Erythroblast (primary cell): ENCODE results near the gene TMPRSS11A.

Experiments used
- DNase-seq, 2 experiments: peaks; one replicate each; lab custom pipeline; 2025; lab: John Stamatoyannopoulos, UW
- GATA1 ChIP-seq: IDR thresholded peaks from 2 replicates; pipeline ENCODE4 v1.6.1; 2011; ENCODE audit warnings: low read depth, mild to moderate bottlenecking, control low read depth, low read length, moderate library complexity
- POLR2A ChIP-seq: IDR thresholded peaks from 2 replicates; pipeline ENCODE4 v1.6.1; 2011; ENCODE audit warnings: mild to moderate bottlenecking, low read length

Gene TMPRSS11A

DNA sequence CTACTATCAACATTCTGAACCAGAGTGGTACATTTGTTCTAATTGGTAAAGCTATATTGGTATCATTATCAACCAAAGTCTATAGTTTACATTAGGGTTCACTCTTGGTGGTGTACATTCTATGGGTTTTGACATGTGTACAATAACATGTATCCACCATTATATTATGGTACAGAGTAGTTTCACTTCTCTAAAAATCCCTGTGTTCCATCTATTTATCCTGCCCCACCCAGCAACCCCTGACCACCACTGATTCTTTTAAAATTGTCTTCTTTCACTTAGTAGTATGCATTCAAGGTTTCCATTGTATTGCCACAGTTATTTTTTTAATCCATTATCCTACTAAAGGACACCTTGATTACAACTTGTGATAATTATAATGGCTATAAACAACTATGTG lies 64.2 kb downstream of the TMPRSS11A start:
- no peak for DNase-seq
- TF ChIP-seq GATA1 (no peak), POLR2A (no peak)

DNA sequence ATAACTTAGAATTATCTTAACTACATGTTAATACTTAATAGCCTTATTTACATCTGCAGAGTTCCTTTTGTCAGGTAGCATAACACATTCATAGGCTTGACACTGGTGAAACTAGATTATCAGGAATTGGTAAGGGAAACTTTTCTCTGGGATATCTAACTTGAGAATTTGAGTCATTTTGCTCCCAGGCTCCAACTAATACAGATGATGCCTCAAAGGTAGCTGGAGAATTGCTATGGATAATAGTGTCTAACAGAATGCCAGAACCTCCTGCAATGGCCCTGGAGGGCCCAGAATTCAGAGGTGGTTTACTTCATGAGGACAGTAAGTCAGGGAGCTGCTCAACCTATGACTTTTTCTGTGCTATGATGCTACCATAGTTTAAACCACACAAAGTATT lies 65.6 kb downstream of the TMPRSS11A start:
- no peak for TF ChIP-seq GATA1
- TF ChIP-seq POLR2A: no peak
- DNase-seq: no peak

DNA sequence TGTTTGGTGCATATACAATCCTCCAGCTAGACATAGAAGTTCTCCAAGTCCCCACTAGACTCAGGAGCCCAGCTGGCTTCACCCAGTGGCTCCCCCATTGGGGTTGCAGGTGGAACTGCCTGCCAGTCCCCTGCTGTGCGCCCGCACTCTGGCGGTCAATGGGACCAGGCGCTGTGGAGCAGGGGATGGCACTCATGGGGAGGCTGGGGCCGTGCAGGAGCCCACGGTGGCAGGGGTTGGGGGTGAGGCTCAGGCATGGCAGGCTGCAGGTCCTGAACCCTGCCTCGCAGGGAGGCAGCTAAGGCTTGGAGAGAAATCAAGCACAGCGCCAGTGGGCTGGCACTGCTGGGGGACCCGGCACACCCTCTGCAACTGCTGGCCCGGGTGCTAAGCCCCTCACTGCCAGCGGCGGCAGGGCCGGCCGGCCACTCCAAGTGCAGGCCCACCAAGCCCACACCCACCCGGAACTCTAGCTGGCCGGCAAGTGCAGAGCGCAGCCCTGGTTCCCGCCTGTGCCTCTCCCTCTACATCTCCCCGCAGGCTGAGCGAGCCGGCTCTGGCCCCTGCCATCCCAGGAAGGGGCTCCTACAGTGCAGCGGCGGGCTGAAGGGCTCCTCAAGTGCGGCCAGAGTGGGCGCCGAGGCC lies 66.8 kb downstream of the TMPRSS11A start:
- no peak for TF ChIP-seq GATA1
- no peak for TF ChIP-seq POLR2A

DNA sequence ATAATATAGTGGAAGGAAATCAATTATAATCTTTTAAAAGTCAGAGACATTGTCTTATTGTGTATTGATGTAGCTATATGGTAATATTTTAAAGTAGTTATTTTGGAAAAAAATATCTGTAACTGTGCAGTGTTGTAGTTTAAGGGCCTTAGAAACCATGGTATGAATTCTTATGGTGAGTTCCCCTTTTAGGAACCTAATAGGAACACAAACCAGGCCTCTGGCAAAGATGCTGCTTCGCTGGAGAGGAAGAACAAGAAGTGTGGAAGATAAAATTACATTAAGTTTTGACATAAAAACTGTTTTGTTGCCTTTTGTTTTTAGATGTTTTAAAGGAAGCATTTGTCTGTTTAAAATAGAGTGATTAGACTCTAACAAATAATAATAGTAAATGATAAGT lies 68.6 kb downstream of the TMPRSS11A start:
- TF ChIP-seq GATA1 (no peak), POLR2A (no peak)
- no peak for DNase-seq

More for the DNA sequence above, 66.8 kb downstream of the TMPRSS11A start:
- DNase-seq: no peak

DNA sequence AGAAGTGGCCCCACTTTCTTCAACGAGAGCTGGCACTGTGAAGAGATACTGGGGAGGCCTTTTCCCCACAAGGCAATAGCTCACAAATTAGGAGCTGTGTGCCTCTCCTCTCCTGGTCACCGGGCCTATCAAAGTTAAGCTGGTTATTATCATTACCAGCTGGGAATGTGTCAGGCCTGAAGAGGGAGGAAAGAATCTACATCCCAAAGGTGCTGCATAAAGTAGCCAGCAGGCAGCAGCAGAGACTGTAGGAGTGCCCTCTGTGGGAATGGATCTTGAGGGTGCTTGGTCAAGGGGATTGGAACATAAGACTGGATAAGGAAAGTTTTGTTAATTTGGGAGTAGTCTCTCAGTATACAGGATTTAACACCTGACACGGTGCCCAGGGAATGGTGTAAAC lies 70.4 kb downstream of the TMPRSS11A start:
- no peak for DNase-seq
- TF ChIP-seq POLR2A: no peak
- no peak for TF ChIP-seq GATA1

DNA sequence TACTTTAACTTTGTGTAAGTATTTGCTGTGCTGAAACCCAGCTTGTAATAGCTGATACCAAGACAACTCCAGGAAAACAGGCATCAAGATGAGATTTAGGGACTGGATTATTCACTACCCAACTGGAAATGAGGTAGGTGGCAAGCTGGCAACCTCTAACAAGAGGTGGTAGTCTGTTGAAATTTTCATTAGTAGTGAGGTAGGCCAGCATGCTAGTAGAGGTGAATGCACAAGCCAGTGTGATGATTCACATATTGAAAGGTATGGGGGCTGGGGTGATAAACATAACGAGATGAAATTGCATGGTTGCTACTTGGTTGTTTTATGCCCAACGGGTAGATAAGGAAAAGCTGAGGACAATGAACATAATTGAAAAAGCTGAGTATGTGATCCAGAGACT lies 71.0 kb downstream of the TMPRSS11A start:
- no peak for DNase-seq
- TF ChIP-seq GATA1 (no peak), POLR2A (no peak)

DNA sequence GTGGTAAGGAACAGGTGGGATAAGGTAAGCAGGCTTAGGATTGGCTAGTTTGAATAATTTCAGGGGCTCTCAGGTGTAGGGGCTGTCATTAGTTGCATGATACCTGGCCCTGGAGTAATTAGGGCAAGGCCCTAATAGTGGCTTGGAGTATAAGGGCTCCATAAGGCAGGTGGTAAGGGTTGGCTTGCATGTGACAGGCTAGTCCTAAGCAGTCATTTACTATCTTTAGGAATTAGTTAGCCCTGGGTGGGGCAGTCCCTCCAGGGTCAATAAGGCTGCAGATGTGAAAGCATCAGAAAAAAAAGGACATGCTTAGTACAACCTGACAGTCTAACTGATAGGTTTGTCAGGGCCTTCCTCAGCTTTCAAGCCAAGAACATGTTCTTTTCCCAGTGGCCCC lies 71.6 kb downstream of the TMPRSS11A start:
- no peak for DNase-seq
- no peak for TF ChIP-seq GATA1
- TF ChIP-seq POLR2A: no peak

DNA sequence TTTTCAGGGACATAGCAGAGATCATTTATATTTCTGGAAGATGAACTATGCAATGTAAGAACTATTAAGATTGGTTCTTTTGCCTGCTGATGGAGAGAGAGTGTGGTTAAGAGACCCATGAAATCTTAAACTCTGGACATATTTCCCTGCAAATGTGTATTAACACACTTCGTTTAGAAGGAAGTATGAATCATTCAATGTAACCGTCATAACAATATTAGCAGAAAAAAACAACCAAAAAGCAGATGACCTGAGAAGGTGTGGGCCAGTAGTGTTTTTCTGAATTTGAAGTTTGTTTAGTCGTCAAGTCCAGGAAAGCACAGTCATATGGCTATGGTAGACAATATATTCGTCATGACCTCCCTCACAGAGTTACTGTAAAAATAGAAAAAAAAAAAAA lies 77.0 kb downstream of the TMPRSS11A start:
- DNase-seq: no peak
- no peak for TF ChIP-seq GATA1
- TF ChIP-seq POLR2A: no peak

DNA sequence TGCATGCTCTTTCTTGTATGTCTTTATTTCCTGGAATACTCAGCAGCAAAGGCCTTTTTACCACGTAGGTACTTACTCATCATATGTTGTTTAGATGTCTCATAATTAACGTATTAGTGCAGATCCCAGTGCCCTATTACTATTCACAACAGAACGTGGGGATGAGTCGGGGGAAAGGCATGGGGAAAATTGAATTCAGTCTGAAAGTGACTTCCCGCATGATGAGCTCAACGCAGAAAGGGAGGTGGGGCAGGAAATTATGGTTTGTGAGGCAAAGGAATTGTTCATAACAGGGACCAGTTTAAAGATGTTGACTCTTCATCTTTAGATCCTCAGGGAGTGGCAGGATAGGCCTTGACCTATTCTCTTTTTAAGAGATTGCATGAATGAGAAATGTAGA lies 77.5 kb downstream of the TMPRSS11A start:
- TF ChIP-seq GATA1 (no peak), POLR2A (no peak)
- no peak for DNase-seq

DNA sequence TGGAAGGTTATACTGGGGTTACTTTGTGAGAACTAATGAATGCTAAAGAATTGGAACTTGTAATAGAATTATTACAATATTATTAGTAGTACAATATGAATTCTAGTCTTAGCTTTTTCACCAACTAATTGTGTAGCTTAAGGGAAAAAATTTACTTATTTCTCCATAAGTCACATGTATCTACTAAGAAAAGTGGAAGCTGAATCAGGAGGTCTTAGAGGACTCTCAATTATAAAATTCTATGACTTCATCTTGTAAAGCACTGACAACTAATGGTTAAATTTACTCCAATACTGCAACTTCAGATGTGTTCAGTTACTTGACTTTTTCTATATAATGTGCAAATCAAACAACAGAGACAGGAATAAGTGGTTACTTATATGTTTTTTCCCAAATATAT lies 78.6 kb downstream of the TMPRSS11A start:
- no peak for DNase-seq
- TF ChIP-seq POLR2A (no peak), GATA1 (no peak)

DNA sequence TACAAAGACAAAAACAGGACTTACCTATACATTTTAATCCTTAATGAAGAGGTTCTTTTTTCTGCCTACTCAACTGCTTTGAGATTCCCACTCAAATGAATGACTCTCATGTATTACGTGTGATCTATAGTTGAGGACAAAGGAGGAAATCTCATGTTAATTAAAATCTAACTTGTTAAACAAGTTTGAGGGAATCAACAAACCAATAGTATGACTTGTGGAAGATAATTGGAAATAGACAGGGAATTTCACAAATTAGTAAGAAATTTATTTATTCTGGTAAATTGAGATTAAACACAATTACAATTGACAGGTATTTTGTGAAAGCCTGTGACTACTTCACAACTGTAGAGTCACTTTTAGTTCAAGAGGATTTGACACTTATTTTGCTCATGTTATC lies 79.4 kb downstream of the TMPRSS11A start, which contains the start of gene TMPRSS11D:
TMPRSS11D (minus strand) TSS at position 101 of the 400 bp plus-strand sequence; CDS start at position 32, 69 bp downstream.
- no peak for DNase-seq
- TF ChIP-seq POLR2A (no peak), GATA1 (no peak)

DNA sequence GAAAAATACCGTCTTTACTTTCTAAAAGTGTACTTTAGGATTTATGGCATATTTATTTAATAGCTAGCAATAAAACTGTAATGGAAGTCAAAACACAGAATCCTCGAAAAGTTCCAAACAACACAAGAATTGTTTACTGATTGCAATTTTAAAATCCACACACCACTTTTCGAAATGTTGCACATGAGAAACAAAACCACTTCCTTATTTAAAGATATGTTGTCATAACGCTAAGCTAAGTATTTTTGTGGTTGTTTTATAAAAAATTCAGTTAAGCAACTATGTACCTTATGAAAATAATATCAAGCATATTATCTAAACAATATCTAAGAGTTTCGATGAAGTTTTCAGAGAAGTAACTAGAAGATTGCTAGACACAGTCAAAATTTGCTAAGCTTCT lies 79.8 kb downstream of the TMPRSS11A start:
- DNase-seq: no peak
- TF ChIP-seq GATA1: no peak
- TF ChIP-seq POLR2A: no peak

DNA sequence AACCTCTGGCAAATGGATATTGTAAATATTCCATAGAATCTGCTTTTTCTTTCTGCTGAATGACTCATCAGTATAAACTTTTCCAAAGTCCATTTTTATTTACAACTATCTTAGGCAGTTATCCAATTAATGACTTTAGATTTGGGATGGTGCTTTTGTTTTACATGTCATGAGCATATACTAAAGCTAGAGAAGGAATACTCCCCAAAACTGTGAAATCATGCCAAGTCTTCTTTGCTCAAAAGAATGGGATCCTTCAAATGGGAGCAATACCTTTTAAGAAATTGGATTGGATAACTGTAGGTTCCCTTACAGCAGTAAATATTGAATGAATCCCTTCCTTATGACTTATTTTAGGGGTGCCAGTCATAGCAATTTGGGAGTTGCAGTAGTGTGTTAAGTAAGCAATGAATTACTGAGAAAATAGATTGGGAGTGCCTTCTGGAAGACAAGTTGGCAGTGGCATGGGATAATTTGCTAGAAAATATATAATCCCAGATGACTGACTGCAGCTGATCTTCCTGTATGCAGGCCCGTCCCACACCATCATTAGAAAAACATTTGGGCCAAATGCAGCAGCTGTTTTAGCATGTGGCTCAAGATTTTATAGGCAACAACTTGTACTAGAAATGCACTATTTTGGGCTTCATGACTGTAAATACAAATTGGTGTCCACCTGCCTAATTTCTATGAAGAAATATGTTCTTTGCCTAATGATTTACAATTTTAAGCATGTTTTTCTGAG lies 82.3 kb downstream of the TMPRSS11A start:
- DNase-seq: no peak
- TF ChIP-seq GATA1 (no peak), POLR2A (no peak)

DNA sequence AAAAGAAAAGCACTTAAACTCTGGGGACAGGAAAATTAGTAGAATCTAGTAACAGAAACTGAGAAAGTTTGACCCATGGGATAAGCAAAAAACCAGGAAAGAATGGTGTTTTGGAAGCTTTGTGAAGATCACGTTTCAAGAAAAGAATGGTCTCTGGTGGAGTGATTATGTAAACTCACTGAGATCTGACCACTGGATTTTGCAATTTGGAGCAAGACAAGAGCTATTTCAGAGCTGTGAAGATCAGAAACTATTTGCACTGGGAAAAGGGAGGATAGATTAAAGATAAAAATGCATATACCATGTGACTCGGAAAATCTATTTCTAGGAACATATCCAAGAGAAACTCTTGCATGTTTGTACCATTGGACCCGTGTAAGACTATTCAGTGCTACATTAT lies 83.8 kb downstream of the TMPRSS11A start:
- no peak for DNase-seq
- TF ChIP-seq GATA1: no peak
- TF ChIP-seq POLR2A: no peak

DNA sequence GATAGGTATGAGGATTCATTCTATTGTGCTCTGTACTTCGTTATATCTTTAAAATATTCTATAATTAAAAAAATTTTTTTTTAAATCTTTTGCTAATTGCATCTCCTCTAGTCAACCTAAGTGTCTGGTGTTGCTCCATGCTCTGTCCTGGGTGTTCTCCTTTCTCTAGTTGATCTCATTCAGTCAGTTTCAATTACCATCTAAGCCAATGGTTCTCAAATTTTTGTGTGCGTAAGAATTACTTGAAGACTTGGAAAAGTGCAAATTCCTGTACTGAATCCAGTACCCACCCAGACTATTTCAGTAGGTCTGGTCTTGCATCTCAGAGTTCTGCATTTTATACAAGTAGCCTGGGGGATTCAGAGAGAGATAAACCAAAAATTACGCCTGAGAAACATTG lies 86.2 kb downstream of the TMPRSS11A start:
- no peak for TF ChIP-seq GATA1
- TF ChIP-seq POLR2A: no peak
- DNase-seq: no peak
